NCI-H2107 treated with DMSO at 0.1 percent for 48 hours (cell line): ENCODE data around the gene SUZ12.
"Not testable (repeated sequence)": the region's sequence is repeated elsewhere in the genome, so short reads cannot be mapped to it uniquely, and the experiment has no call there.

Experiments
- DNase-seq: peaks from one replicate; lab custom pipeline; 2025; ENCODE audit not compliant: unreplicated experiment; lab: John Stamatoyannopoulos, UW

The SUZ12 gene

DNA sequence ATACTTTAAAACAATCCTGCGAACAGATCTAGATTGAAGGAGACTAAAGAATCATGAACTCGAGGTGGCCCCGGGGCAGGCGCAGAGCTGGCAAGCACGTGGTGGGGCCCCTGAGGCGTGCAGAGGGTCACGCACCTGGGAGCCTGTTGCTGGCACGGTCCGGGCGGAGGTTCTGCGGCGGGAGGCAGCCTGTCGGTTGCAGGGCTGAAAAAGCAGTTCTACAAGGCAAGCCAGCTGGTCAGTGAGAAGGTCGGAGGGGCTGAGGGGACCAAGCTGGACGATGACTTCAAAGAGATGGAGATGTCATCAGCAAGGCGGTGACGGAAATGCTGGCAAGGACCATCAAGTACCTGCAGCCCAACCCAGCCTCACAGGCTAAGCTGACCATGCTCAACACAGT lies 103.4 kb downstream of the SUZ12 start:
- DNase-seq: not testable (repeated sequence)

DNA sequence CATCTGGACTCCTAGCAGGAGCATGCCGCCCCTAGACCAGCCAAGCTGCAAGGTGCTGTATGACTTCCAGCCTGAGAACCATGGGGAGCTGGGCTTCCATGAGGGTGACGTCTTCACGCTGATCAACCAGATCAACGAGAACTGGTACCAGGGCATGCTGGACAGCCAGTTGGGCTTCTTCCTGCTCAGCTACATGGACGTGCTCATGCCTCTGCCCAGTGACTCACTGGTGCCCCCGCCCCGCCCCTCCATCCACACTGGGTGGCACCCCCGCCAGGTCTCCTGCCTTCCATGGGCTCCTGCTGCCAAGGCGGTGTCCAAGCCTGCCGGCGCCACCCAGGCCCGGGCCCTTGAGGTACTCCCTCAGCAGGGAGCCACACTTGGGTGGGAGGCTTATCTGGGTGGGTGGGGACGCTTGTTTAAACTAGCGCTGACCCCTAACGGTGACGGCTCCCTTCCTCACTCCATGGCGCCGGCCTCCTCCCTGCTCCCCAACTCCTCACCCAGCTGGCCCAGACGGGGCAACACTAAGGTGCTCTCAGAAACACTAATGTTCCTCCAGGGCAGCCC lies 104.6 kb downstream of the SUZ12 start:
- DNase-seq: not testable (repeated sequence)

DNA sequence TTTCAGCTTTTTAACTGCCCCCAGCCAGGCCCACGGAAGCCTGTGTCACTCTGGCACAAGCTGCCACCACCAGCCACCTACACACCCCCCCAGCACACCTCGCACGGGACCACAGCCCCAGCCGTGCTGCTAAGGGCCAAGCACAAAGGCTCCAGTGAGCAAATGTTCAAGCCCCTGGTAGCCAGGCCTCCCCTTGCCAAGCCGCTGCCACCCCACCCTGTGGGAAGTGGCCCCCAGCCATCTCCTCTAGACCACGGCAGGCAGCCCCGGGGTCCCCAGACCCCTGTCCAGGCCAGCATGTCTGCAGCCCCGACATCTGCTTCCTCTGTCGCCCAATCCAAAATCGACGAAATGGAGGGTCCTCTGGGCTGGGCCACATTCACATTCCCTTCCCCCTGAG lies 105.5 kb downstream of the SUZ12 start:
- DNase-seq: not testable (repeated sequence)

DNA sequence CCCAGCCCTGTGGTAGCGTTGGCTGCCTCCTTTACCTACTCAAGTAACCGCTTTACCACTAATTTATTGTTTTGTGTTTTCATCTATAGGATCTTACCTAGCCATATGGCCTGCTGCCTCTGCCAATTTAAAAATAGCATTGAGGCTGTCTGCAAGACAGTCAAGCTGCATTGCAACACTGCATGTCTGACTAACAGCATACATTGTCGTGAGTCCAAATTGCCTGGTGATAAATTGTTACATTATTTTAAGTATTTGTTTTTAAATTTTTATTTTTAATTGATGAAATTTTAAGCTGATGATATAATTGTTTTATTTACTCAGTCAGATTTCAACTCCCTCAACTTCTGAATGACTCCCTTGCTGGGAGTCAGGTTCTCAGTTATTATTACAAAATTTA lies 108.8 kb downstream of the SUZ12 start:
- DNase-seq: not testable (repeated sequence)

DNA sequence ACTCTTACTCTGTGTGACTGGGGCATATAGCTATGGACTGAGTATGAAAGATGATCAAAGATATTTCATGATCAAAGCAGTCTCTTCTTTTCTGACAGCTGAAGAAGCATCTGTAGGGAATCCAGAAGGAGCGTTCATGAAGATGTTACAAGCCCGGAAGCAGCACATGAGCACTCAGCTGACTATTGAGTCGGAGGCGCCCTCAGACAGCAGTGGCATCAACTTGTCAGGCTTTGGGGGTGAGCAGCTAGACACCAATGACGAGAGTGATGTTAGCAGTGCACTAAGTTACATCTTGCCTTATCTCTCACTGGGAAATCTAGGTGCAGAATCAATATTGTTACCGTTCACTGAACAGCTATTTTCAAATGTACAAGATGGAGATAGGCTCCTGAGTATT lies 110.9 kb downstream of the SUZ12 start:
- not testable (repeated sequence) for DNase-seq
